Hematopoietic multipotent progenitor cell treated with erythropoietin and hydrocortisone succinate and interleukin-3 and kit ligand, for 17 days (in vitro differentiated cells): ENCODE measurements around the gene DHRS7.
A peak's percentile ranks its signal among the peaks of the same experiment; 100 is the strongest.

ENCODE experiments used
- DNase-seq: peaks from one replicate; pipeline ENCODE4 v3.0.0-alpha.2; 2015; ENCODE audit warnings: low spot score

The DHRS7 gene, protein sequence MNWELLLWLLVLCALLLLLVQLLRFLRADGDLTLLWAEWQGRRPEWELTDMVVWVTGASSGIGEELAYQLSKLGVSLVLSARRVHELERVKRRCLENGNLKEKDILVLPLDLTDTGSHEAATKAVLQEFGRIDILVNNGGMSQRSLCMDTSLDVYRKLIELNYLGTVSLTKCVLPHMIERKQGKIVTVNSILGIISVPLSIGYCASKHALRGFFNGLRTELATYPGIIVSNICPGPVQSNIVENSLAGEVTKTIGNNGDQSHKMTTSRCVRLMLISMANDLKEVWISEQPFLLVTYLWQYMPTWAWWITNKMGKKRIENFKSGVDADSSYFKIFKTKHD

DNA sequence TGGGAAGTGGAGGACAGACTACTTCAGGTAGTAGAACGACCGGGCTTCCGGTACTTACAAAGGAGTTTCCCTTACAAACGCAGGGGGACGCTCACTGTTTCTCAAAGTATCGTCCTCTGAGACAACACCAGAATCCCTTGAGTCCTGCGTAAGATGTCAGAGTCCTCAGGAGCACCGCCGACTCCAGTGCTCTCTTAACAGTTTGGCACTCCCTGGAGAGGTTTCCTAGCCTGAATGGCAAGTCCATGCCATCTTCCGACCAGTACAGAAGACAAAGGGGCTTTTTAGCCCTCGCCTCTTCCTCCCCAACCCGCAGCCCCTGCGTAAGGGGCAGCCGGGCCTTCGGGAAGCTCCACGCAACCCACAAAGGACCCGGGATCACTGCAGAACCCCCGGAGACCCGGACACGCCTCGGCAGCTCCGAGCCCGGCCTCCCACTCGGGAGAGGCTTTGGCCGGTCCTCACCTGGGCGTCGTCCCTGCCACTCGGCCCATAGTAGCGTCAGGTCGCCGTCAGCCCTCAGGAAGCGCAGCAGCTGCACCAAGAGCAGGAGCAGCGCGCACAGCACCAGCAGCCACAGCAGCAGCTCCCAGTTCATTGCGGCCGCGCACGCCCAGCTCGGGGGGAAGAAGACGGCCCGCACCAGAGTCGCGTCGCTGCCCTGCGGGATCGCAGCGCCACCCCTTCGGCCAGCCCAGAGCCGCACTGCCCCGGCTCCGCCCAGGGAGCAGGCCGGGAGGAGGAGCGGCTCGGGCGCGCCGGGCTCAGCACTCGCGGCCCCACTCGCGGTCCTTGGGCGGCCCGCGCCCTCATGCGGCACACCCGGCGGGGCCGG, at the start of gene DHRS7:
Gene DHRS7 (minus strand): TSS at position 687 of the 835 bp plus-strand sequence. CDS start 89 bp downstream, at position 598.
- DNase-seq: peak; percentile 81

DNA sequence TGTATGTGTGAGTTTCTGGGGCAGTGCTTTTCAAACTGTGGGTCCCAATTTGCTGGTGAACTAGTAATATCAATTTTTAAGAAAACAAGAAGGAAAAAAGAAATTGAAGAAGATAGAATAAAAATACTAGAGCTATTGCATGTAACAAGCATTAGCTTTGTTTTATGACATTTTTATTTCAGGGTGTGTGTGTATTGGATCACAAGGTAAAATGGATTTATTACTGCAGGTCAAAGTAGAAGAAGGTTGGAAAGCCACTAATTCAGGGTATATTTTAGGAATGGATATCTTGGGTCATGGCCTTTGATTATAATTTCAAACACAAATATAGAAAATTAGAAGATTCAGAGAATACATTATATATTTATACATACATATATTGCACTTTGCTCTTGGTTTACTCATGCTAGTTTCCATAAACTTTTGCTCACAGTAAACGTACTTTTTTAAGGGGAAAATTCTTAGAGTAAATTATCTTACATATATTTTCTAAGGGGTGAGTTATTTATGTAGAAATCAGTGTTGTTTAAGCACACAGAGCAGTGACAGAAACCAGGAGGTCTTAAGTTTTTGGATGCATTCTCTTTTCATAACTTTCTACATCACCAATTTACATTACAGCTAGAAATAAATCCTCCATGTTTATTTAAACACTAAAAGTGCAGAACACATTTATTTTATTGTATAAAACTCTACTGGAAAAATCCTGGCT, 49.4 kb upstream of the DHRS7 start:
- DNase-seq: no peak

DNA sequence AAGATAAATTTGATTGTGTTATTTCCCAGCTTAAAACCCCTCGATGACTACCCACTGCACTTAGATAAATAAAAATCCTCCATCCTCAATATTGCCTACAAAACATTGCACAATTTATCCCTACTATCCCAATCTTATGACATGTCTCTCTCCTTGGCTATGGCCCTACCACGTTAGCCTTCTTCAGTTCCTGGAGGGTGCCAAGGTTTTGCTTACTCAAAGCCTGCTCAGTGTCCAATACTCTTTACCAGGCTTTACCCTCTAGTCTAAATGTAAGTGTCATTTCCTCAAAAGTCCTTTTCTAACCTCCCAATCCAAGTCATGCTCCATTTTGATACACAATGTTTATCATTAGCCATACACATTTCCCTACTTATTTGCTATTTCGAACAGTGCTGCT, 48.8 kb upstream of the DHRS7 start:
- no peak for DNase-seq

DNA sequence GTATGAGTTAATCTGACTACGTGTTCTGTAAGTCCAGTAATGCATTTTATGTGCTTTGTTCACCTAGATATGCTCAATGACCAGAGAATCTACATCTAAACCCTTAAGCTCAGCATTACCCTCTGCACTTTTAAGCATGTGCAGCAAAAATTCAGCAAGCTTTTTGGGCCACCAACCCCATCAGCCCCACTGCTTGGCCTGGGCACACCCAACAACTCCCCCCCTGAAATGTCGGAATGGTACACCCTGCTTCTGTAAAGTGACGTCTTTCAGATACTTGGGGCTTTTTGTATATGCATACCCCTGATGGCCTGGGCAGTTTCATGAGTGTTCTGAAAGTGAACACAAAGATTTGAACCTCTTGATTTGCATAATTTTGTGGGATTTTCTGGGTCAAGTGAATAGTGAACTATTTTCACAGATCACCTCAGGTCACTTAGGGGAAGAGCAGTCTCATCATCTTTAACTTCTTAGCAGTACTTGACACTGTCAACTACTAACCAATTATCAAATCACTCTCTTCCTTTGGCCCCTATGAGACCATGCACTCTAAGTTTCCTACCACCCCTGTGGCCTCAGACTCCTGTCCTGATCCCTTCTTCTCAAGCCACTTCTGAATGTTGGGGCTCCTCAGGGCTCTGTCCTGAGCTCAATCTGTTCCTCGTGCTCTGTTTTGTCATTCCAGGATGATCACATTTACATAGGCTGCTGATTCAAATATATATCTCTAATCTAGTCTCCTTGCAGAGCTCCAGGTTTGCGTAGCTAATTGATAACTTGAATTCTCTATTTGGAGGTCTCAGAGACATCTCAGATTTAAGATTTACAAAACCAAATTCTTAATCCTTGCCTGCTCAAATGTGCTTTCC, 47.5 kb upstream of the DHRS7 start:
- no peak for DNase-seq

DNA sequence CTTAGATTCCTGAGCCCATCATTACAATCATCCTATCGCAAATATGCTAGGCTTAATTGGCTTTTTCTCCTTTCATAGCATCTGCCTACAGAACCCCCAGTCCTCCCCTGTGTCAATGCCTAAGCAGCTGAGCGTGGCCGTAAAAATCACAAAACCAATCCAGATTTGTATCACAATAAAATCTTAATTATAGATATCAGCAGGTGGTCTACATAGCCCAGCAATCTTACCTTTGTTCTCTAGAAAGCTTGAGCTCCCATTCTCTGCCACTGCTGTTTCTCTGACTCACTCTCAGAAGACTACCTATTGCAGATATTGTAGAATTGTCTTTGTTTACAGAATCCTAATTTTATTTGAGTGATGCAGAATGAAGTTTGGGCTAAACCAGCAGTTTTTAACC, 46.0 kb upstream of the DHRS7 start:
- no peak for DNase-seq

DNA sequence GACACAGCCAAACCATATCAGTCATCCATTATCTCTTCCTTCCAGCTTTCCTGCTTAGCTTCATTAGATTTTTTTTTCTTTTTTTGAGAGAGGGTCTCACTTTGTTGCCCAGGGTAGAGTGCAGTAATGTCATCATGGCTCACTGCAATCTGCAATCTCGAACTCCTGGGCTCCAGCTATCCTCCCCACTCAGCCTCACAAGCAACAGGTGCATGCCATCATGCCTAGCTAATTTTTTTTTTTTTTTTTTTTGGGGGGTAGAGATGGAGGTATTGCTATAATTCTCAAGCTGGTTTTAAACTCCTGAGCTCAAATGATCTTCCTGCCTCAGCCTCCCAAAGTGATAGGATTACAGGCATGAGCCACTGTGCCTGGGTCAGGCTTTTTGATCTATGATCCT, 45.5 kb upstream of the DHRS7 start:
- no peak for DNase-seq

DNA sequence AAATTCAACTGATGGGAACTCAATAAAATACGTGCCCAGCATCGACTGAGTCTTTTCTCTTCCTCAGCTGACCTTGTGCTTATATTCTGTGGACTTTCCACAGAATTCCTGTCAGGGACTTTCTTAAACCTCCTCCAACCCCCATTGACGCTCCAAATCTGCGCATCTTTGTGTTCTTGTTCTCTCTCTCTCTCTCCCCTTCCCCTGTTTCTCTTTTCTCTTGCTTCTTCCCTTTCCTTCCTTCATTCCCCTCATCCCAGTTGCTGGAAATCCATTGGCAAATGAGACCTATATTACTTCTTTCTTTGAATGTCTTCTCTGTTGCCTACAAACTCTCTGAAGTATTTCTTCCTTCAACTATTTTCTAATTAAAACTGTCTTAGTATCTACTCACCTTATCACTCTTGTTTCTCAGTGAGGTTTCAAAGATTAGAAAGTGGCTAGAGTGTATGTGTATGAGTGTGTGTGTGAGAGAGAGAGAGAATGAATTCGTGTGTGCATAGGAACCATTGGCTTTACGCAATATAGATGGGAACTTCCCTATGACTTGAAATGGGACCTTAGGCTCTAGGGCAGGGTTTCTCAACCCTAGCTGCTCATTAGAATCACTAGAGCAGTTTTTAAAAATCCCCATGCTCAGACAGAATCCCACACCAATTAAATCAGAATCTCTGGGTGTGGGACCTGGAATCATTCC, 41.8 kb upstream of the DHRS7 start:
- DNase-seq: no peak

DNA sequence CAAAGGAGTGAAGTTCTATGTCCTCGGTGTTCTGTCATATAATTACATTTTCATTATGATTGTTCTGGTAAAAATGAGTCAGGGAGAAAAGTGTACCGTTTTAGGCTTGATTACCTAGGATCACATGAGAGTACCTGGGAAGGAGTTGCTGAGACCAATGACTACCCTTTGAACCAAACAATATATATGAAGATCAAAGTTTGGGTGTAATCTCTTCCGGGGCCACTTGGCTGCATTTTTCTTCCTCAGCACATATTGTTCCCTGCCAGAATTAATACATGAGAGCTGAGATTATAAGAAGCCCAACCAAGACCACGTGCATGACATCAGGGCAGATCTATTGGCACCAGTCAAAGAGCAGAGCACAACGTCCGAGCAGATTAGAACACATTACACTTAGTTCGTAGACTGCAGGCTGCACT, 41.1 kb upstream of the DHRS7 start:
- DNase-seq: no peak

DNA sequence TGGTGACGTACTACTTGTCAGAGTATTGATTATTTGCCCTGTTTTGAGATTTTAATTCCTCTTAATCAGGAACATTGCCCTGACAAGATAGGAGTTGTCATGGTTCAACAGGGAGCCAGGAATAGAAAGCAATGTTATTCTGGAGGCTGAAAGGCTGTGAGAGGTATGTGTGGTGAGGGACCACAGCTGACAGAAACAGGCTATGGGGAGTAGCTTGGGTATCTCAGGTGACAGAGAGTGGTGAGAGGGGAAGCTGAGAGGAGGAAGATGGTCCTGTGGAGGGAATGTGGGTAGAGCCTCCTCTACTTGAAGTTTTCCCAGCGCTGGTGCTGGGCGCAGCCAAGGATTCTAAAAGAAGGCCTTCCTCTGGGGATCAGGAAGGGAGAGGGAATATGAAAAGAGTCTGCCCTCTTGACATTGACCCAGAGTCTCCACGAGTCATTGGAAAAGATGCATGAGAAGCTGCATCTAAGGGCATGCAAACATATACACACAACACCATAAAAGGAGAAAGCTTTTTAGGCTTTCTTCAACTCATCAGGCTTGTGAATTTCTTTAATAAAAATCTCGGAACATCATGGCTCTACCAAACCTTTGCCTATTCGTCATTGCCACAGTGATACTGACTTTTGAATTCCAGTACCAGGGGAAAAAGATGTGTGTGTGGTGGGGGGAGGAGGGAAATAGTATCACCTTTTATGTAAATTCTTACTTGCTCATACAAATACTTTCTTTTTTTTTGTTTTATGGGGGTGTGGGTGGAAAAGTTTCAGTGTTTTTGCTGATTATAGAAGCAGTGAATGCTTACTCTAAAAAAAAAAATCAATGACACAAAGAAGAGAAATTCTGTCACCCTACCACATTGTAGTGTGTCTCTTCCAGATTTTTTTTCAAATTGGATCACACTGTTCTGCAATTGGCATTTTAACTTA, 39.9 kb upstream of the DHRS7 start:
- no peak for DNase-seq

DNA sequence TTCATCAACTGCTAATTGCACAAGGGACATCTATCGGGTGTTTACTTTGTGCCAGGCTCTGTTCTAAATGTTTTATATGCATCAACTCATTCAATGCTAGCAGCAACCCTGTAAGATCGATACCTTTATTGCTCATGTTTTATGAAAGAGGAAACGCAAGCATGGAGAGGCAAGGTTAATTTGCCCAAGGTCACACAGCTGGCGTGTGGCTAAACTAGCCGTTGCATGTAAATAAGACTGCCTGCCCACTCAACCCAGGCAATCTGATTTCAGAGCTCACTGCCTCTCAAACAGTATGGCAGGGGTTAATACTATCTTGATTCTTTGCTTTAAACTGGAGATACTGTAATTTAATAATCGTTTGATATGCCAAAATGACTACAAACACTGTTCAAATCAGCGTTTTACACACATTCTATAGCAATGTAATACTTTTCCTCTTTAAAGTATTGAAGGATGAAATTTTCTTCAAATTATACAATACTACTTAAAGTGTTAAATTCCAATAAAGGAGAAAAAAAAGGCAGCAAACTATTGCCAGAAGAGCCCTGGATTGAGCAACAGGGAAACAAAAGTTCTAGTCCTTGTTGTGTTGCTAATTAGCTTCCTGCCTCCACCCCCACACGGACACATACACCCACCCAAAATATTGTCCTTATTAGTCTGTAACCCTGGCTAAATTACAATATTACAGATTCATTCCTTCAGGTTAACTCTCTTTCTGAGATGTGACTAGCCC, 39.1 kb upstream of the DHRS7 start:
- no peak for DNase-seq

DNA sequence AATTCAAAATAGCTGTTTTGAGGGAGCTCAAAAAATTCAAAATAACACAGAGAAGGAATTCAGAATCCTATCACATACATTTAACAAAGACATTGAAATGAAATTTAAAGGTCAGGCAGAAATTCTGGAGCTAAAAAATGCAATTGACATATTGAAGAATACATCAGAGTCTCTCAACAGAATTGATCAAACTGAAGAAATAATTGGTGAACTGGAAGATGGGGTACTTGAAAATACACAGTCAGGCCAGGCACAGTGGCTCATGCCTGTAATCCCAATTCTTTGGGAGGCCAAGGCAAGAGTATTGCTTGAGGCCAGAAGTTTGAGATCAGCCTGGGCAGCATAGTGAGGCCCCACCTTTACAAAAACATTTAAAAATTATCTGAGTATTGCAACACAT, 34.1 kb upstream of the DHRS7 start:
- DNase-seq: no peak

DNA sequence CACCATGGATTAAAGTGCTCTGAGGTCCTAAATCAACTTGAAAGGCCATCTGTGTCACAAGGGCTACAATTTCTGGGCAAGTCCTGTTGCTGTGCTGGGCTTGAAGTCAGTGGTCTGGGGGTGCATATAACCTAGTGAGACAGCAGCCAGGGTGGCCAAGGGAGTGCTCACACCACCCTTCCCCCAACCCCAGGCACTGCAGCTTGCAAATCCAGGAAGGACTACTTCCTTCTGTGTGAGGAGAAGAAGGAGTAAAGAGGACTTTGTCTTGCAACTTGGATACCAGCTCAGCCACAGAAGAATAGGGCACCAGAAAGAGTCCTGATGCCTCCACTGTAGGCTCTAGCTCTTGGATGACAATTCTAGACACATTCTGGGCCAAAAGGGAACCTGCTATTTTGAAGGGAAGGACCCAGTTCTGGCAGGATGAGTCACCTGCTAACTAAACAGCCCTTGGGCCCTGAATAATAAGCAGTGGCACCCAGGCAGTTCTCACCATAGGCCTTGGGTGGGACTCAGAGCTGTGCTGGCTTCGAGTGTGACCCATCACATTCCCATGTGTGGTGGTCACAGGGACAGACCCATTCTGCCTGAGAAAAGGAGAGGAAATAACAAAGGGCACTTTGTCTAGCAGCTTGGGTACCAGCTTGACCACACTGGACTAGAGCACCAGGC, 32.6 kb upstream of the DHRS7 start:
- no peak for DNase-seq

DNA sequence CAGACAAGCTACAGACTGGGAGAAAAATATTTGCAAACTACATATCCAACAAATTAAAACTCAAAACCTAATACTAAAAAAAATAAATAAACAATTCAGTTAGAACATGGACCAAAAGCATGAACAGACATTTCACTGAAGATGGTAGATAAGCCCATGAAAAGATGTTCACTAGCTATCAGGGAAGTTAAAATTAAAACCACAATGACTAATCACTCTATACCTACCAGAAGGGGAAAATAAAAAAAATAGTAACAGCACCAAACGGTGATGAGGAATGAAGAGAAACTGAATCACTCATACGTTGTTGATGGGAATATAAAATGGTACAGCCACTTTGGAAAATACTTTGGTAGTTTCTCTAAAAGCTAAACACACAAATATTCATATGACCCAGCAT, 31.1 kb upstream of the DHRS7 start:
- DNase-seq: peak; percentile 19

DNA sequence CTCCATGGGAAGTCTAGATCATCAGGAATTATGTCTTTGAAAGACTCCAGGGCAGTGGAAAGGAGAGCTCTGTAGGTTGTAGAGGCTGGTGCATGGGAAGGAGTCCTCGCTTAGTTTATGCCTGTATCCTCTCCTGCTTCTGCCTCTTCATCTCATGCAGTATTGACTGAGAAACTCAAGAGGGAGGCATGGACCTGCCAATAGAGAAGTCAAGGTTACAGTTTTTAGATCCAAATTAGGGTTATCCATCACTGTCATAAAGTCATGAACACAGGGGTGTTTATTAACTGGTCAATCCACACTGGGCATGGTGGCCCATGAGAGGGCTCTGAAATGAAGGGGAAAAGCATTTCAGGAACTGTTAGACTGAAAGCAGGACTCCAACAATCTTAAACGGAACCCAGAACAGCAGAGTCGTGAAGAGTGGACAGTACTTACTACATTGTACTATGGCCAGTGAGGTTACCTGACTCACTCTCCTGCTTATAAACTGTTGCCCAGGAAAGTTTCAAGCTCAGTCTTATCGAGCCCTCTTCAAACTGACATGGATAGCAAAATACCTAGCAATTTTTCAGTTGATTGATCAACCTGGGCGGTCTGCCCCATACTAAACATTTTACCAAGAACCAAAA, 30.1 kb upstream of the DHRS7 start:
- DNase-seq: peak; percentile 21

DNA sequence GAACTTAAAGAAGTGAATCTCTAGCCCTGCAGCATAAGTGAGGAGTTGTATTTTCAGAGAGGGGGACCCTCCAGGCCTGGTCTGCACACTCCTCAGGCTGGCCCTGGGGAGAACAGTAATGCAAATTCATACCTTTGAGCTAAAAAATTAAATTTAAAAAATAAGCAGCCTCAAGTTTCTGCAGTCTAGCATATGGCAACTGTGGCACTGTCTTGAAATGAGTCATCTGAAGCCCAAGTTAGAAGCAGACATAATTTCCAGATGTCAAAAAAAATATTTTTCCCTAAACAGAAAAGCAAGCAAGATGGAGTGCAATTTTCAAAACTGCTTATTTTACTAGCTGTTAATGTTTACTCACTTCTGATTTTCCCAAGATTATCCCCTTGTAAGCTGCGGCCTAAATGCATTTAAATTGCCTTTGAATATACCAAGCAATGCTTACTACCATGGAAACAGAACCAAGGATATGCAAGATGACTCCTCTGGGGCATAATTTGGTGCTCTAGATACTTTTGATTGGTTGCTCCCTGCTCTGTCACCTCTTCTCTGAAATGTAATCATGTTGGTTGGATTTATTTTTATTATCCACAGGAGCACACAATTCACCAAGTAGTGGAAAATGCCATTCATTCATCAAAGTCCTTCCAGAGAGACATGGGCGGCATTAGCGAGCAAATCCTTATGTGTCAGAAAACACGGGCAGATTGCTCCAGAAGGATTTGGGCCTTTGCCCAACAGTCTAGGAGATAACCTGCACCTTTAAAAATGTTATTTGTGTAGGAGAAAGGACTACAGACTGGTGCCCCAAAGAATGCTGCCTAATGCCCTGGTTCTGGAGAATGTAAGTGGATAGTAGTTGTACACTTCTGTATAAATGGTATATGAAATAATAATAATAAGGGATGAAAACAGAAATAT, 25.0 kb upstream of the DHRS7 start:
- no peak for DNase-seq

DNA sequence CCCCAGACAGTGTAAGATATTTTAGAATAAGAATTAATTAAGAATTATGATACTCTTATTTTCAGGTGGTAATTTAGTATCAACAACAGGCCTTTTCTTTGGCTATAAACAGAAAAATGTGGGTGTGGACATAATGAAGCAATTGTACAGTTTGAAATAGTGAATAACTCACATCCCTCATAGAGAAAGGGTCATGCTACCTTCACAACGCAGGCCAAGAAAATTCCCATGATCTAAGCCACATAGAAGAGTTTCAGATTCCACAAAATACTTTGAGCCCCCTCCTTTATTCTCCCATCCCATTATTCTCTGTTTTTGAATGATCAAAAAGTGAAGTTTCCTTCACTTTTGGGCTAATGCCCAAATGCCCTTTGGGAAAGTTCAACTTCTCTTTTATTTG, 23.5 kb upstream of the DHRS7 start:
- no peak for DNase-seq

DNA sequence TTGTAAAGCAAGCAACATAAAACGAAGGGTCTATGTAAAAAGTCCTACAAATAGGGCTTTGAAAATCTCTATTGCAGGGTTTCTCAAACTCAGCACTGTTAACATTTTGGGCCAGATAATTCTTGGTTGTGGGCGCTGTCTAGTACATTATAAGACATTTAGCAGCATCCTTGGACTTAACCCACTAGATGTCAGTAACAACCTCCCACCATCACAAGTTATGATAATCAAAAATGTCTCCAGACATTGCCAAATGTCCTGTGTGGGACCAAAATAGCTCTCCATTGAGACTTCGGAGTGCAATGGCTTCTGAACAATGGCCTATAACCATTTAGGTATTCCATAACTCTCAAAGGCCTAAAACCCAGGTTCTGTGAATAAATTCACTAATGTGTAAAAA, 22.9 kb upstream of the DHRS7 start:
- no peak for DNase-seq
